GM12801 (cell line): ENCODE results near the gene SRPK3.

Experiments
- TF ChIP-seq, protein P1 (sequence below): IDR thresholded peaks from one replicate; pipeline ENCODE4 v1.5.1; 2011; ENCODE audit warnings: control low read depth; ENCODE audit not compliant: insufficient read length; ENCODE audit errors: extremely low read depth

The SRPK3 gene

DNA sequence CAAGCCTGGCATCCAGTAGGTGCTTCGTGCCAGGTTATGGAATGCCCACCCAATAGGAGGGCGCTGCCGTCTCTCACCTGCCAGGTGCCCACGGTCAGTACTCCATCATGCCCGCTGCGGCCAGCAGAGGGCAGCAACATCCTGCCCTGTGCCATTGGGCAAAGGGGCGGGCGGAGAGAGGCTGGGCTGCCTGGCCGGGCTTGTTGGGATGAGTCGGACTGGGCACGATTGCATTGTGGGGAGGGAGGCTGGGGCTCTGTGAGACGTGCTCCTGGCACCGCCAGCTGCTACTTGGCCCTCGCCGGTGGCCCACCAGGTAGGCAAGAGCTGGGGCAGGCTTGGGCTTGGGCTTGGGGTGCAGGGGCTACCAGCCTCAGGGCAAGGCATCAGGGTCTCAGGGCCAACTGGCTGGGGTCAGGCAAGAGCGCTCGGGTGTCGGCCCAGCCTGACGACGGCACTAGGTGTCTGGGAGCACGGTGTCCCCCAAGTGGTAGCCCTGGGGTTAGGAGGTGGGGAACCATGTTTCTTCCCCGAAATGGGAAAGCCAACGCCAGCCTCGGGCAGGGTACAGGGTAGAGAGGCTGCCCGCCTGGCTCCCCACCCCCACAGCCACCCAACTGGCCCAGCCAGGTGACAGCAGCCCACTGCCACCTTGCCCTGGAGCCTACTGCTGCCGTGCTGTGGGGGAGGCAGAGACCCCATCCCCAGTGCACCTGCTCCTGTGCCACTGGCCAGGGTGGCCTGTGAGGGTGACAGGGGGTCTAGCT, 16.7 kb upstream of the SRPK3 start, which contains the start of gene PLXNB3:
PLXNB3 (plus strand) TSS at position 261 of the 767 bp plus-strand sequence. CDS start 1,287 bp downstream, outside the sequence.
- TF ChIP-seq, protein P1, sequence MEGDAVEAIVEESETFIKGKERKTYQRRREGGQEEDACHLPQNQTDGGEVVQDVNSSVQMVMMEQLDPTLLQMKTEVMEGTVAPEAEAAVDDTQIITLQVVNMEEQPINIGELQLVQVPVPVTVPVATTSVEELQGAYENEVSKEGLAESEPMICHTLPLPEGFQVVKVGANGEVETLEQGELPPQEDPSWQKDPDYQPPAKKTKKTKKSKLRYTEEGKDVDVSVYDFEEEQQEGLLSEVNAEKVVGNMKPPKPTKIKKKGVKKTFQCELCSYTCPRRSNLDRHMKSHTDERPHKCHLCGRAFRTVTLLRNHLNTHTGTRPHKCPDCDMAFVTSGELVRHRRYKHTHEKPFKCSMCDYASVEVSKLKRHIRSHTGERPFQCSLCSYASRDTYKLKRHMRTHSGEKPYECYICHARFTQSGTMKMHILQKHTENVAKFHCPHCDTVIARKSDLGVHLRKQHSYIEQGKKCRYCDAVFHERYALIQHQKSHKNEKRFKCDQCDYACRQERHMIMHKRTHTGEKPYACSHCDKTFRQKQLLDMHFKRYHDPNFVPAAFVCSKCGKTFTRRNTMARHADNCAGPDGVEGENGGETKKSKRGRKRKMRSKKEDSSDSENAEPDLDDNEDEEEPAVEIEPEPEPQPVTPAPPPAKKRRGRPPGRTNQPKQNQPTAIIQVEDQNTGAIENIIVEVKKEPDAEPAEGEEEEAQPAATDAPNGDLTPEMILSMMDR, result no peak

DNA sequence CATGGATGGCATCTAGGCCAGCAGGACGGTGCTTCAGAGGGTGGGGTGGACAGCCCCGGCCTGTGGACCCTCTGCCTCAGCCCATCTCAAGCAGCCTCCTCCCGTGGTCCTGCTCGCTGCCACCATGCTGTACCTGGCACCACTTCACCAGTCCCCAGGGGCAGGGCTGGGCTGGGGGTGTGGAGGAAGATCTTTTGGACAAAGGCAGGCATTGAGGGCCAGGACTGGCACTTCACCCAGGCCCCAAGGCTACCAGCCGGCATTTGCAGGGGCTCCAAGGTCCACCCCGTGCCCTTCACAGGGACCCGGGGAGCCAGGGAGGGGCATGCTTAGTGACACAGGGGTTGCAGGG, 16.1 kb upstream of the SRPK3 start:
- TF ChIP-seq, protein P1, result no peak

DNA sequence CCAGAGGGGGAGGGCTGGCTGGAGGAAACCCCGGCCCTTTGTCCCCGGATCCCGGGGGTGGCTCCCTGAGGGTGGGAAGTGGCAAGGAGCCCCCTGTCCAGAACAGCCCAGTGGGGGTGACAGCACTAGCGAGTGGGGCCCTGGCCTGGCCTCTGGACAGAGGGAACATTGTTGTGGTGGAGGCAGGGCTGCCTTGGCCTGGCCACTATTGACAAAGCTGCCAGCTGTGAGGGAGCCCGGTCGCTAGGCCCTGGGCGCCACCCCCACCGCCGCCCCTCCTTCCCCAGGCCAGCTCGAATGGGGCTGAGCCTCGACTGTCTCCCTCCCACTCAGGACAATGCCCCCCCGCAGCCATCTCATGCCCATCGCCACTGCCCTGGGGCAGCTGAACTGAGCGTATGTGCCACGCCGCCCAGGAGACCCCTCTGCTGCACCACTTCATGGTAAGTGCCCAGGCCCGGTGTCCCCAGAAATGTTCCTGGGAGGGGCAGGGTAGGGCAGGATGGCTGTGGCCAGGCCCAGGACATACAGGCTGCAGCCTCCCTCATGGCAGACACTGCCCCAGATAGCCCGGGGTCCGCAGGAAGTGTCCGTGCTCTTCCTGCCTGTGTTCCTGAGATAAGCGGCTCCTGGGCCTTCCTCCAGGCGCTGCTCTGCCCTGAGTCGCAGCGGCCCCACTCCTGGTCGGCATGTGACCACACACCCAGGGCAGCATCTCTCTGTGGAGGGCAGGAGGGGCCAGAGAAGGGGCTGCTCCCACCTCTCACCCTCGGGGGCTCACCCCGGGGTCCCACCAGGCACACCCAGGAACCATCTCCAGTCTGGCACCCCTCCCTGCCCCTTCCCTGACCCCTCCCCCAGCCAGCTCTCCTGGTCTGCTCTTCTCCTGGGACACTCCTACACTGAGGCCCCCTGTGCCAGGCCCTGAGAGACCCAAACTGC, 15.4 kb upstream of the SRPK3 start:
- TF ChIP-seq, protein P1, result no peak

DNA sequence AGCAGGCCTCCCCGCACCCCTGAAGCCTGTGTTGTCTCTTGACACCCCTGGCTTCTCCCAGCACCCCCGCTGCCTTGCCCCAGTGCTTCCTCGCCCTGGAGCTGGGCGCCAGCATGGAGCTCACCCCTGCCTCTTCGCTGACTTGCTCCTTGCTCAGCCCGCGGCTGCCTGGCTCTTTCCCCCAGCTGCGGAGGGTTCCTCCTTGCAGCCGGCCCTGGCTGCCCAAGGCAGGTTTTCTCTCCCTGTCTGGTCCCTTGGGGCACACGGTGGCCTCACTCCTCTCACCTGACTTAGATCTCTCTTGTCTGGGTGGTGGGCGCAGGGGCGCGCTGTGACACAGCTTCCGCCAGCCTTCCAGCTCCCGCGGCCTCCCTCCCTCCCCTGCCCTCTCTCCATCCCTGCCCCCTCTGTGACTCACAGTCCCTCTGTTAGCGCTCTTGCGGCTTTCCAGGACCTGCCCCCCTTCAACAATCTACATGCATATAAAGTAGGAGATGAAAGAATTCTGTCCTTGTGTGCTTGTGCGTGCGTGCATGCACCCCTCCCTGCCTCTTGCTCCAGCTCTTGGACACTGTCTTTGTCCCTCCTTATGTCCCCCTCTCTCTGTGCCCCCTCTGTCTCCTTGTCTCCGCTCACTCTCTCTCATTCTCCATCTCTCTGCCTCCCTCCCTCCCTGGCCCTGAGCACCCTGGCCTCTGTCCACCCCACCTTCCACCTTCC, 14.6 kb upstream of the SRPK3 start:
- TF ChIP-seq, protein P1, result no peak

DNA sequence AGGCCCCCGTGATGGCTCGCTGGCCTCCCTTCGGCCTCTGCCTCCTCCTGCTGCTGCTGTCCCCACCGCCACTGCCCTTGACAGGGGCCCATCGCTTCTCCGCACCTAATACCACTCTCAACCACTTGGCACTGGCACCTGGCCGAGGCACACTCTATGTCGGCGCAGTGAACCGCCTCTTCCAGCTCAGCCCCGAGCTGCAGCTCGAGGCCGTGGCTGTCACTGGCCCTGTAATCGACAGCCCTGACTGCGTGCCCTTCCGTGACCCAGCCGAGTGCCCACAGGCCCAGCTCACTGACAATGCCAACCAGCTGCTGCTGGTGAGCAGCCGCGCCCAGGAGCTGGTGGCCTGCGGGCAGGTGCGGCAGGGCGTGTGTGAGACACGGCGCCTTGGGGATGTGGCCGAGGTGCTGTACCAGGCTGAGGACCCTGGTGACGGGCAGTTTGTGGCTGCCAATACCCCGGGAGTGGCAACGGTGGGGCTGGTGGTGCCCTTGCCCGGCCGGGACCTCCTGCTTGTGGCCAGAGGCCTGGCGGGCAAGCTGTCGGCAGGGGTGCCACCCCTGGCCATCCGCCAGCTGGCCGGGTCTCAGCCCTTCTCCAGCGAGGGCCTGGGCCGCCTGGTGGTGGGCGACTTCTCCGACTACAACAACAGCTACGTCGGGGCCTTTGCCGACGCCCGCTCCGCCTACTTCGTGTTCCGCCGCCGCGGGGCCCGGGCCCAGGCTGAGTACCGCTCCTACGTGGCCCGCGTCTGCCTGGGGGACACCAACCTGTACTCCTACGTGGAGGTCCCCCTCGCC, 13.8 kb upstream of the SRPK3 start:
- TF ChIP-seq, protein P1, result no peak

DNA sequence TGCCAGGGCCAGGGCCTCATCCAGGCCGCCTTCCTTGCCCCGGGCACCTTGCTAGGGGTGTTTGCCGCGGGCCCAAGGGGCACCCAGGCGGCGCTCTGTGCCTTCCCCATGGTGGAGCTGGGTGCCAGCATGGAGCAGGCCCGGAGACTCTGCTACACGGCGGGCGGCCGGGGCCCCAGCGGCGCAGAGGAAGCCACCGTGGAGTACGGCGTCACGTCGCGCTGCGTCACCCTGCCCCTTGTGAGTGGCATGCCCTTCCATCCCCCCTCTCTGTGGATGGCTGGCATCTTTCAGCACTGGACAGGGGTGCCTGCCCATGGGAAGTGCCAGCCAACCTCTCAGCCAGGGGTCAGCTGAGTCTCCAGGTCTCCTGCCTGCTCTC, 13.2 kb upstream of the SRPK3 start:
- TF ChIP-seq, protein P1, result no peak
